ENCODE results near the gene TOMM70.

The TOMM70 gene

GRCh38 chr3:100395679-100396431 lies 5.0 kb downstream of the TOMM70 start:
- in situ Hi-C loops (cut with MboI; ENCODE audit: low sequenced_read_pairs, unreplicated experiment): no loop called here
- DNase-seq (ENCODE audit: low spot score): peak; percentile 16
- no peak for TF ChIP-seq CTCF (IDR thresholded peaks at IDR 0.05; ENCODE audit: borderline replicate concordance, control extremely low read depth, extremely low read depth, insufficient read depth, missing control alignments)

GRCh38 chr3:100389025-100389424 lies 11.9 kb downstream of the TOMM70 start:
- TF ChIP-seq CTCF (IDR thresholded peaks at IDR 0.05; ENCODE audit: borderline replicate concordance, control extremely low read depth, extremely low read depth, insufficient read depth, missing control alignments): no peak
- in situ Hi-C loops (cut with MboI; ENCODE audit: low sequenced_read_pairs, unreplicated experiment): no loop called here
- no peak for DNase-seq (ENCODE audit: low spot score)

- no peak for DNase-seq (ENCODE audit: low spot score)
- no peak for TF ChIP-seq CTCF (IDR thresholded peaks at IDR 0.05; ENCODE audit: borderline replicate concordance, control extremely low read depth, extremely low read depth, insufficient read depth, missing control alignments)
- in situ Hi-C loops (cut with MboI; ENCODE audit: low sequenced_read_pairs, unreplicated experiment): no loop called here
Observed at GRCh38 chr3:100386437-100387074, 14.3 kb downstream of the TOMM70 start.

- TF ChIP-seq CTCF (IDR thresholded peaks at IDR 0.05; ENCODE audit: borderline replicate concordance, control extremely low read depth, extremely low read depth, insufficient read depth, missing control alignments): no peak
- DNase-seq (ENCODE audit: low spot score): no peak
- in situ Hi-C loops (cut with MboI; ENCODE audit: low sequenced_read_pairs, unreplicated experiment): no loop called here
Observed at GRCh38 chr3:100384733-100385525, 16.0 kb downstream of the TOMM70 start.

GRCh38 chr3:100376301-100376700 lies 24.6 kb downstream of the TOMM70 start:
- in situ Hi-C loops (cut with MboI; ENCODE audit: low sequenced_read_pairs, unreplicated experiment): no loop called here
- TF ChIP-seq CTCF (IDR thresholded peaks at IDR 0.05; ENCODE audit: borderline replicate concordance, control extremely low read depth, extremely low read depth, insufficient read depth, missing control alignments): no peak
- DNase-seq (ENCODE audit: low spot score): no peak

- in situ Hi-C loops (cut with MboI; ENCODE audit: low sequenced_read_pairs, unreplicated experiment): no loop called here
- no peak for DNase-seq (ENCODE audit: low spot score)
- no peak for TF ChIP-seq CTCF (IDR thresholded peaks at IDR 0.05; ENCODE audit: borderline replicate concordance, control extremely low read depth, extremely low read depth, insufficient read depth, missing control alignments)
Observed at GRCh38 chr3:100374521-100374920, 26.4 kb downstream of the TOMM70 start.

Data from GM13976 (cell line).